Suprapubic skin (tissue), 3 donors: ENCODE results near the gene MRPL4.

Experiments
- CTCF ChIP-seq, 2 donors: fragments of 200-600 bp in 1 of 2; fragments of 450-650 bp in 1 of 2; sonication (generic) in 1 of 2; IDR thresholded peaks; one replicate each; pipeline ENCODE4 v1.5.1; 2016 to 2019; ENCODE audit warnings: antibody characterized with exemption in 2 of 2, mild to moderate bottlenecking in 1 of 2, moderate library complexity in 1 of 2
- POLR2A ChIP-seq, 2 donors: fragments of 450-650 bp; IDR thresholded peaks; one replicate each; pipeline ENCODE4 v1.6.1; 2017; ENCODE audit warnings: antibody characterized with exemption in 2 of 2, mild to moderate bottlenecking in 2 of 2, moderate library complexity in 2 of 2

- TF ChIP-seq POLR2A (IDR thresholded peaks at IDR 0.05) (no peak), CTCF (IDR thresholded peaks at IDR 0.05) (no peak)
Measured at GRCh38 chr19:10226021-10226375, 26.0 kb upstream of the MRPL4 start.
